ENCODE data around the gene UBE2J1.
A peak's percentile ranks its signal among the peaks of the same experiment; 100 is the strongest.

The UBE2J1 gene

GRCh38 chr6:89301586-89302194, 50.8 kb downstream of the UBE2J1 start:
- TF ChIP-seq PPARA (CRISPR knock-in tag; IDR thresholded peaks at IDR 0.05; ENCODE audit: borderline replicate concordance) (no peak), SNAI2 (CRISPR knock-in tag; IDR thresholded peaks at IDR 0.05) (no peak), ZNF8 (CRISPR knock-in tag; IDR thresholded peaks at IDR 0.05) (no peak), ARNTL (CRISPR knock-in tag; IDR thresholded peaks at IDR 0.05; ENCODE audit: borderline replicate concordance, low read depth) (no peak), ZFP3 (CRISPR knock-in tag; IDR thresholded peaks at IDR 0.05) (no peak), CSDC2 (CRISPR knock-in tag; IDR thresholded peaks at IDR 0.05) (no peak), ZNF565 (CRISPR knock-in tag; conservative IDR thresholded peaks at IDR 0.05; ENCODE audit: low read depth) (no peak), ZC3H10 (CRISPR knock-in tag; IDR thresholded peaks at IDR 0.05) (no peak), ZFP30 (CRISPR knock-in tag; IDR thresholded peaks at IDR 0.05) (no peak), ESRRG (CRISPR knock-in tag; IDR thresholded peaks at IDR 0.05) (no peak)
- TF ChIP-seq, protein P1, sequence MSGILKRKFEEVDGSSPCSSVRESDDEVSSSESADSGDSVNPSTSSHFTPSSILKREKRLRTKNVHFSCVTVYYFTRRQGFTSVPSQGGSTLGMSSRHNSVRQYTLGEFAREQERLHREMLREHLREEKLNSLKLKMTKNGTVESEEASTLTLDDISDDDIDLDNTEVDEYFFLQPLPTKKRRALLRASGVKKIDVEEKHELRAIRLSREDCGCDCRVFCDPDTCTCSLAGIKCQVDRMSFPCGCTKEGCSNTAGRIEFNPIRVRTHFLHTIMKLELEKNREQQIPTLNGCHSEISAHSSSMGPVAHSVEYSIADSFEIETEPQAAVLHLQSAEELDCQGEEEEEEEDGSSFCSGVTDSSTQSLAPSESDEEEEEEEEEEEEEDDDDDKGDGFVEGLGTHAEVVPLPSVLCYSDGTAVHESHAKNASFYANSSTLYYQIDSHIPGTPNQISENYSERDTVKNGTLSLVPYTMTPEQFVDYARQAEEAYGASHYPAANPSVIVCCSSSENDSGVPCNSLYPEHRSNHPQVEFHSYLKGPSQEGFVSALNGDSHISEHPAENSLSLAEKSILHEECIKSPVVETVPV (CRISPR knock-in tag; IDR thresholded peaks at IDR 0.05): no peak
- ATAC-seq: no peak

DNA sequence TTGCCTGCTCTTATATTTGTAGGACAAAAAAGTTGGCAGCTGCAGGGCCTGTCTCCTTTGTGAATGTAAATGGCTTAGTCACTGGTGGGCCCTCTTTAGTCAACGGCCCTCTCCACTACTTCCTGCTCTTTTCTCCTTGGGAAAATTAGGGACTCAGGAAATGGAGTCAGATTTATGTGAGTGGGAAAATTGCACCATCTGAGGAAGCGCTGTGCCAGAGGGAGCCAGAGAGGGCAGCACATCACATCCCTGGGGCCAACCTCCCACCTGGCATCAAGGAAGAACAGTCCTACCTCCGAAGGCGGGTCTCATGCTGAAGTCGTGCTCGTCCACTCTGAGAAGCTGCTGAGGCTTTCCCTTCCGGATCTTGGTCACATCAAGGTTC, 53.1 kb downstream of the UBE2J1 start:
- peak; percentile 38; the same call in 2 of the 3 replicates for ATAC-seq
- TF ChIP-seq, protein P2, sequence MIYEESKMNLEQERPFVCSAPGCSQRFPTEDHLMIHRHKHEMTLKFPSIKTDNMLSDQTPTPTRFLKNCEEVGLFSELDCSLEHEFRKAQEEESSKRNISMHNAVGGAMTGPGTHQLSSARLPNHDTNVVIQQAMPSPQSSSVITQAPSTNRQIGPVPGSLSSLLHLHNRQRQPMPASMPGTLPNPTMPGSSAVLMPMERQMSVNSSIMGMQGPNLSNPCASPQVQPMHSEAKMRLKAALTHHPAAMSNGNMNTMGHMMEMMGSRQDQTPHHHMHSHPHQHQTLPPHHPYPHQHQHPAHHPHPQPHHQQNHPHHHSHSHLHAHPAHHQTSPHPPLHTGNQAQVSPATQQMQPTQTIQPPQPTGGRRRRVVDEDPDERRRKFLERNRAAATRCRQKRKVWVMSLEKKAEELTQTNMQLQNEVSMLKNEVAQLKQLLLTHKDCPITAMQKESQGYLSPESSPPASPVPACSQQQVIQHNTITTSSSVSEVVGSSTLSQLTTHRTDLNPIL (CRISPR knock-in tag; IDR thresholded peaks at IDR 0.05; ENCODE audit: low read depth): no peak
- TF ChIP-seq ISL1 (CRISPR knock-in tag; IDR thresholded peaks at IDR 0.05) (no peak), TOX (CRISPR knock-in tag; IDR thresholded peaks at IDR 0.05; ENCODE audit: borderline replicate concordance) (no peak), ZFP30 (CRISPR knock-in tag; IDR thresholded peaks at IDR 0.05) (no peak), ZFP3 (CRISPR knock-in tag; IDR thresholded peaks at IDR 0.05) (no peak), GLIS3 (CRISPR knock-in tag; IDR thresholded peaks at IDR 0.05) (no peak), ZC3H10 (CRISPR knock-in tag; IDR thresholded peaks at IDR 0.05) (no peak)

- no peak for TF ChIP-seq ZNF70 (CRISPR knock-in tag; IDR thresholded peaks at IDR 0.05)
- TF ChIP-seq ZFP30 (CRISPR knock-in tag; IDR thresholded peaks at IDR 0.05): no peak
- peak; percentile 11; the same call in 1 of the 3 replicates for ATAC-seq
Observed at GRCh38 chr6:89298680-89299465, 53.6 kb downstream of the UBE2J1 start.

- TF ChIP-seq, protein P2 (CRISPR knock-in tag; IDR thresholded peaks at IDR 0.05; ENCODE audit: low read depth): peak; percentile 59; the same call in 1 of the 2 replicates
- no peak for TF ChIP-seq GLIS3 (CRISPR knock-in tag; IDR thresholded peaks at IDR 0.05)
- TF ChIP-seq, protein P3, sequence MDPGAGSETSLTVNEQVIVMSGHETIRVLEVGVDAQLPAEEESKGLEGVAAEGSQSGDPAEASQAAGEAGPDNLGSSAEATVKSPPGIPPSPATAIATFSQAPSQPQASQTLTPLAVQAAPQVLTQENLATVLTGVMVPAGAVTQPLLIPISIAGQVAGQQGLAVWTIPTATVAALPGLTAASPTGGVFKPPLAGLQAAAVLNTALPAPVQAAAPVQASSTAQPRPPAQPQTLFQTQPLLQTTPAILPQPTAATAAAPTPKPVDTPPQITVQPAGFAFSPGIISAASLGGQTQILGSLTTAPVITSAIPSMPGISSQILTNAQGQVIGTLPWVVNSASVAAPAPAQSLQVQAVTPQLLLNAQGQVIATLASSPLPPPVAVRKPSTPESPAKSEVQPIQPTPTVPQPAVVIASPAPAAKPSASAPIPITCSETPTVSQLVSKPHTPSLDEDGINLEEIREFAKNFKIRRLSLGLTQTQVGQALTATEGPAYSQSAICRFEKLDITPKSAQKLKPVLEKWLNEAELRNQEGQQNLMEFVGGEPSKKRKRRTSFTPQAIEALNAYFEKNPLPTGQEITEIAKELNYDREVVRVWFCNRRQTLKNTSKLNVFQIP (CRISPR knock-in tag; IDR thresholded peaks at IDR 0.05; ENCODE audit: borderline replicate concordance, low read depth): peak; percentile 92; the same call in 1 of the 2 replicates
- no peak for TF ChIP-seq ESRRG (CRISPR knock-in tag; IDR thresholded peaks at IDR 0.05)
- TF ChIP-seq BACH2 (CRISPR knock-in tag; IDR thresholded peaks at IDR 0.05; ENCODE audit: borderline replicate concordance): no peak
- TF ChIP-seq ZC3H10 (CRISPR knock-in tag; IDR thresholded peaks at IDR 0.05): peak; percentile 66; the same call in 1 of the 2 replicates
- TF ChIP-seq, protein P1 (CRISPR knock-in tag; IDR thresholded peaks at IDR 0.05): no peak
- no peak; the same call in 1 of the 2 replicates for TF ChIP-seq ZFP30 (CRISPR knock-in tag; IDR thresholded peaks at IDR 0.05)
- TF ChIP-seq, protein P4, sequence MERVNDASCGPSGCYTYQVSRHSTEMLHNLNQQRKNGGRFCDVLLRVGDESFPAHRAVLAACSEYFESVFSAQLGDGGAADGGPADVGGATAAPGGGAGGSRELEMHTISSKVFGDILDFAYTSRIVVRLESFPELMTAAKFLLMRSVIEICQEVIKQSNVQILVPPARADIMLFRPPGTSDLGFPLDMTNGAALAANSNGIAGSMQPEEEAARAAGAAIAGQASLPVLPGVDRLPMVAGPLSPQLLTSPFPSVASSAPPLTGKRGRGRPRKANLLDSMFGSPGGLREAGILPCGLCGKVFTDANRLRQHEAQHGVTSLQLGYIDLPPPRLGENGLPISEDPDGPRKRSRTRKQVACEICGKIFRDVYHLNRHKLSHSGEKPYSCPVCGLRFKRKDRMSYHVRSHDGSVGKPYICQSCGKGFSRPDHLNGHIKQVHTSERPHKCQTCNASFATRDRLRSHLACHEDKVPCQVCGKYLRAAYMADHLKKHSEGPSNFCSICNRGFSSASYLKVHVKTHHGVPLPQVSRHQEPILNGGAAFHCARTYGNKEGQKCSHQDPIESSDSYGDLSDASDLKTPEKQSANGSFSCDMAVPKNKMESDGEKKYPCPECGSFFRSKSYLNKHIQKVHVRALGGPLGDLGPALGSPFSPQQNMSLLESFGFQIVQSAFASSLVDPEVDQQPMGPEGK (CRISPR knock-in tag; IDR thresholded peaks at IDR 0.05; ENCODE audit: borderline replicate concordance): peak; percentile 70; the same call in 1 of the 2 replicates
- TF ChIP-seq ISL1 (CRISPR knock-in tag; IDR thresholded peaks at IDR 0.05): peak; percentile 46; the same call in 1 of the 2 replicates
- TF ChIP-seq ZFP3 (CRISPR knock-in tag; IDR thresholded peaks at IDR 0.05): peak; percentile 41; the same call in 1 of the 2 replicates
- TF ChIP-seq TCF4 (CRISPR knock-in tag; IDR thresholded peaks at IDR 0.05; ENCODE audit: borderline replicate concordance): no peak
- peak; percentile 100 for TF ChIP-seq SNAI2 (CRISPR knock-in tag; IDR thresholded peaks at IDR 0.05)
- TF ChIP-seq ARNTL (CRISPR knock-in tag; IDR thresholded peaks at IDR 0.05; ENCODE audit: borderline replicate concordance, low read depth): no peak
- peak; percentile 84; the same call in 1 of the 2 replicates for TF ChIP-seq CSDC2 (CRISPR knock-in tag; IDR thresholded peaks at IDR 0.05)
- no peak for TF ChIP-seq ZNF565 (CRISPR knock-in tag; conservative IDR thresholded peaks at IDR 0.05; ENCODE audit: low read depth)
- peak; percentile 90 for ATAC-seq
Observed at GRCh38 chr6:89297695-89298351, 54.7 kb downstream of the UBE2J1 start.

Data from SK-N-SH treated with all-trans-retinoic acid at 6 μM for 48 hours (cell line).